ENCODE data around the gene TCTA.

TCTA gene

GRCh38 chr3:49461443-49462171 is 49.4 kb downstream of the TCTA start:
- DNase-seq, result no peak

GRCh38 chr3:49462222-49462621 is 50.0 kb downstream of the TCTA start:
- no peak for DNase-seq

GRCh38 chr3:49465270-49466034 is 53.2 kb downstream of the TCTA start:
- DNase-seq, result no peak

All from NCI-H1048 (cell line).